T-helper 2 cell (primary cell): Measurements from ENCODE around the gene KIF5A.
A peak's percentile ranks its signal among the peaks of the same experiment; 100 is the strongest.
"Not testable (repeated sequence)": the region's sequence is repeated elsewhere in the genome, so short reads cannot be mapped to it uniquely, and the experiment has no call there.

Experiments
- DNase-seq, 5 experiments: peaks; one replicate each; pipeline versions ENCODE4 v3.0.0 to v3.0.0-alpha.2; 2012 to 2022
- total RNA-seq, 2 donors: gene quantifications; one replicate each; lab custom pipeline; 2026; lab: John Stamatoyannopoulos, UW

Gene KIF5A
- 1.7 to 4.1 reads per million in 2 donors for total RNA-seq

DNA sequence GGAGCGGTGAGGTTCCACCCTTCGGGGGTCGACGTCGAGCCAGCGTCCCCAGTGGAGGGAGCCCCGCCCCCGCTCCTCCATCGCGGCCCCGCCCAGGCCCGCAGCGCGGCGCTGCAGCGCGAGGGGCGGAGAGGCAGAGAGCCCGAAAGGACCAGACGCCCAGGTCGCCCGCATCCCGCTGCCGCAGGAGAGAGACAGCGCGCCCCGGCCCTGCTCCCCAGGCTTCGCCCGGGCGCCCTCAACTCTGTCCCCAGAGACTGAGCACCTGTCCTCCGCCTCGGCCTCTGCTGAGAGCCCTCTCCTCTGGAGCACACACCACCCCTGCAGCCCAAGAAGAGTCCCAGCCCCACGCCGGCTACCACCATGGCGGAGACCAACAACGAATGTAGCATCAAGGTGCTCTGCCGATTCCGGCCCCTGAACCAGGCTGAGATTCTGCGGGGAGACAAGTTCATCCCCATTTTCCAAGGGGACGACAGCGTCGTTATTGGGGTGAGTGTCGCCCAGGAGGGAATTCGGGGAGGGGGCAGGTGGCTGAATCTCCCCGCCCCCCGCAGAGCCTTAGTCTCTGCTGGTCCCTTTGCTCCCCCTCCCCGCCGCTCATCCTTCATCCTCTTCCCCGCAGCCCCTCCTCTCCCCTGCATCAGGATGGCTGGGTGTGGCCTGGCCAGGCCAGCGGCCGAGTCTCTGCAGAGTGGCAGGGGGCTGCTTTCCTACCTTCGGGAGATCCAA, at the start of gene KIF5A:
TSS of gene KIF5A (plus strand) at position 136 of the 732 bp plus-strand sequence. CDS start at position 364, 228 bp downstream.
- peak; percentile 28 to 68 (median 39) for DNase-seq

DNA sequence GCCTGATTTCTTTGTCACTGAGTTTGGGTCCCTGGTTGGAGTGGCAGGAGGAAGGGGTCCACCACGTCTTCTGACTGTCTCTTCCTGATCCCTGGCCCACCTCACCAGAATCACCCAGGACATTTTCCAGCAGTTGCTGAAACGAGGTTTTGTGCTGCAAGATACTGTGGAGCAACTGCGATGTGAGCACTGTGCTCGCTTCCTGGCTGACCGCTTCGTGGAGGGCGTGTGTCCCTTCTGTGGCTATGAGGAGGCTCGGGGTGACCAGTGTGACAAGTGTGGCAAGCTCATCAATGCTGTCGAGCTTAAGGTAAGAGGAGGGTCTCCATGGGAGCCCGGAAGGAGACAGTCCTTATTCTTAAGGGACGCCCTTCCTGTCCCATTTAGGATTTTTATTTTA, 49.6 kb upstream of the KIF5A start:
- DNase-seq: no peak

DNA sequence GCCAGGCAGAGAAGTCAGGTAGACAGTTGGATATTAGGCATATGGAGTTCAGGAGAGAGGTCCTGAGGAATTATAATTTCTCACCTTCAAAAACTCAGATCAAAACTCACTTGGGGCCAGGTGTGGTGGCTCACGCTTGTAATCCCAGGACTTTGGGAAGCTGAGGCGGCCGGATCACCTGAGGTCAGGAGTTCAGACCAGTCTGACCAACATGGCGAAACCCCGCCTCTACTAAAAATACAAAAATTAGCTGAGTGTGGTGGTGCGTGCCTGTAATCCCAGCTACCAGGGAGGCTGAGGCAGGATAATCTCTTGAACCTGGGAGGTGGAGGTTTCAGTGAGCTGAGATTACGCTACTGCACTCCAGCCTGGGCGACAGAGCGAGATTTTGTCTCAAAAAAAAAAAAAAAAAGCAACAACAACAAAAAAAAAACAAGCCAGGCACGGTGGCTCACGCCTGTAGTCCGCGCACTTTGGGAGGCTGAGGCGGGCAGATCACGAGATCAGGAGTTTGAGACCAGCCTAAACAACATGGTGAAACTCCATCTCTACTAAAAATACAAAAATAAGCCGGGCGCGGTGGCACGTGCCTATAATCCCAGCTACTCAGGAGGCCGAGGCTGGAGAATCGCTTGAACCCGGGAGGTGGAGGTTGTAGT, 47.4 kb upstream of the KIF5A start:
- not testable (repeated sequence) for DNase-seq

DNA sequence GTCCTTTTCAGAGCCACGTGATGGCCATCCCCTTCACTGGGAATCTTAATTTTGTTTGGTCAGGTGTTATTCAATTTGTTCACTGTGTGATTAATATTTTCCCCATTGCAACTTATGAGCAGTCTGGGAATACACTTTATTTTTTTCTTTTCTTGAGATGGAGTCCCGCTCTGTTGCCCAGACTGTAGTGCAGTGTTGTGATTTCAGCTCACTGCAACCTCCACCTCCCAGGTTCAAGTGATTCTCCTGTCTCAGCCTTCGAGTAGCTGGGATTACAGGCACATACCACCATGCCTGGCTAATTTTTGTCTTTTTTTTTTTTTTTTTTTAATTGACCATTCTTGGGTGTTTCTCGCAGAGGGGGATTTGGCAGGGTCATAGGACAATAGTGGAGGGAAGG, 43.3 kb upstream of the KIF5A start:
- not testable (repeated sequence) for DNase-seq

DNA sequence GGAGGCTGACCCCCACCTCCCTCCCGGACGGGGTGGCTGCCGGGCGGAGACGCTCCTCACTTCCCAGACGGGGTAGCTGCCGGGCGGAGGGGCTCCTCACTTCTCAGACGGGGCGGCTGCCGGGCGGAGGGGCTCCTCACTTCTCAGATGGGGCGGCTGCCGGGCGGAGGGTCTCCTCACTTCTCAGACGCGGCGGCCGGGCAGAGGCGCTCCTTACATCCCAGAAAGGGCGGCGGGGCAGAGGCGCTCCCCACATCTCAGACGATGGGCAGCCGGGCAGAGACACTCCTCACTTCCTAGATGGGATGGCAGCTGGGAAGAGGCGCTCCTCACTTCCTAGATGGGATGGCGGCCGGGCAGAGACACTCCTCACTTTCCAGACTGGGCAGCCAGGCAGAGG, 42.0 kb upstream of the KIF5A start:
- DNase-seq: not testable (repeated sequence)

DNA sequence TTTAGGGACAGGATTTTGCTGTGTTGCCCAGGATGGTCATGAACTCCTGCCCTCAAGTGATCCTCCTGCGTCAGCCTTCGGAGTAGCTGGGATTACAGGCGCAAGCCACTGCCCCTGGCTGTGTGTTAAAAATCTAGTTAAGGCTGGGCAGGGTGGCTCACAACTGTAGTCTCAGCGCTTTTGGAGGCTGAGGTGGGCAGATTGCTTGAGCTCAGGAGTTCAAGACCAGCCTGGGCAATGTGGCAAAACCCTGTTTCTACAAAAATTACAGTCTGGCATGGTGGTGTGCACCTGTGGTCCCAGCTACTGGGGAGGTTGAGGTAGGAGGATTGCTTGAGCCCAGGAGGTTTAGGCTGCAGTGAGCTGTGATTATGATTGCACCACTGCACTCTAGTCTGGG, 38.7 kb upstream of the KIF5A start:
- no peak for DNase-seq

DNA sequence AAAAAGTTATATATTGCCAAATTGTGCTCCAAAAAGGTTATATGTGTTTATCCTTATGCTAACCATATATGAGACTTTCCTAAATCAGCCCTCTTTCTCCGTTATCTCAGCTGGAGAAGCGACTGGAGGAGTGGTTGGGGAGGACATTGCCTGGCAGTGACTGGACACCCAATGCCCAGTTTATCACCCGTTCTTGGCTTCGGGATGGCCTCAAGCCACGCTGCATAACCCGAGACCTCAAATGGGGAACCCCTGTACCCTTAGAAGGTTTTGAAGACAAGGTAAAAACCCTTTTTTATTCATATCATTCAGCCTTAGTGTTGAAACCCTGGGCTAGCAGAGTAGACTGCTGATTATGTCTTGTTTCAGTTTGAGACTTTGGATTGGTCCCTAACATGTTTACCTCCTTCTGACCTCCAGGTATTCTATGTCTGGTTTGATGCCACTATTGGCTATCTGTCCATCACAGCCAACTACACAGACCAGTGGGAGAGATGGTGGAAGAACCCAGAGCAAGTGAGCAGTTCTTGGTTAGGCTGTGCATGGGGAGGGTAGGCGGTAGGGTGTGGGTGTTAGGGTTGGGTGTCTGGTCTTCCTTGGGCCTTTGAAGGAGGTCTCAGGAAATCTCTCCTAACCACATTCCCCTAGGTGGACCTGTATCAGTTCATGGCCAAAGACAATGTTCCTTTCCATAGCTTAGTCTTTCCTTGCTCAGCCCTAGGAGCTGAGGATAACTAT, 38.1 kb upstream of the KIF5A start:
- no peak for DNase-seq

DNA sequence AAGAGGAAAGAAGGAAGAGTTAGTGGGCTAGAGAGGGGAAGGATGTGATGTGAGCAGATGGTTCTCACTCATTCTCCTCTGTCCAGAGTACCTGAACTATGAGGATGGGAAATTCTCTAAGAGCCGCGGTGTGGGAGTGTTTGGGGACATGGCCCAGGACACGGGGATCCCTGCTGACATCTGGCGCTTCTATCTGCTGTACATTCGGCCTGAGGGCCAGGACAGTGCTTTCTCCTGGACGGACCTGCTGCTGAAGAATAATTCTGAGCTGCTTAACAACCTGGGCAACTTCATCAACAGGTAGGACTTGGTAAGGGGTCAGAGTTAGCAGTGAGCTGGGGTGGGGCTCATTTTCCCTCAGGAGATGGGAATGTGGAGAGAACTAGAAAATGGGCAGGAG, 37.2 kb upstream of the KIF5A start:
- no peak for DNase-seq

DNA sequence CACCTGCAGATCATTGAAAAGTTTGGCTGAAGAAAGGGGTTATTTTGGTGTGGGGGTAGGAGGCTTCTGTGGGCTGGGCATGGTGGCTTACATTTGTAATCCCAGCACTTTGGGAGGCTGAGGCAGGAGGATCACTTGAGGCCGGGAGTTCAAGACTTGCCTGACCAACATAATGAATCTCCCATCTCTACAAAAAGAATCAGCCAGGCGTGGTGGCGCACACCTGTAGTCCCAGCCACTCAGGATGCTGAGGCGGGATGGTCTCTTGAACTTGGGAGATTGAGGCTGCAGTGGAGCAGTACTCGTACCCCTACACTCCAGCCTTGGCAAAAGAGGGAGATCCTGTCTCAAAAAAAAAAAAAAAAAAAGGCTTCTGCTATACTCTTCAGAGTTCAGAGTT, 36.6 kb upstream of the KIF5A start:
- DNase-seq: no peak

DNA sequence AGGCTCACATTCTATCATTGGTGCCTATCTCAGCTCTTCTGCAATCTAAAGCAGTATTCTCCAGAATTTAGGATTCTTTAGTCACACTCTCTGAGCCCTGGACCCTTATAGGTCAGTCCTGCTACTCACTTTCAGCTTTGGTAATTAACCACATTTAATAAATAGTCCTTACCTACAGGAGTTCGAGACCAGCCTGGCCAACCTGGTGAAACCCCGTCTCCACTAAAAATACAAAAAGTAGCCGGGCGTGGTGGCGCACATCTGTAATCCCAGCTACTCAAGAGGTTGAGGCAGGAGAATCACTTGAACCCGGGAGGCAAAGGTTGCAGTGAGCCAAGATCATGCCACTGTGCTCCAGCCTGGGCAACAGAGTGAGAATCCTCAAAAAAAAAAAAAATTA, 36.2 kb upstream of the KIF5A start:
- DNase-seq: not testable (repeated sequence)

DNA sequence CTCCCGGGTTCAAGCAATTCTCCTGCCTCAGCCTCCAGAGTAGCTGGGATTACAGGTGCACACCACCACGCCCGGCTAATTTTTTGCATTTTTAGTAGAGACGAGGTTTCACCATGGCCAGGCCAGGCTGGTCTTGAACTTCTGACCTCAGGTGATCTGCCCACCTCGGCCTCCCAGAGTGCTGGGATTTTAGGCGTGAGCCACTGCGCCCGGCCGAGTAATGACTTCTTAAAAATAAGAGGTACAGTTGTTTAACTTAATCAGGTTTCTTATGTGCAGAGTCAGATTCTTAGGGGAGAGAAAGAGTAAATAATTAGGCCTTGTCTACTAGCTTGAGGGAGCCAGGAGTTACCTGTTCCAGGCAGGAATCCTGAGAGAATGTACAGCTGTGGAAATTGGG, 35.6 kb upstream of the KIF5A start:
- DNase-seq: not testable (repeated sequence)

DNA sequence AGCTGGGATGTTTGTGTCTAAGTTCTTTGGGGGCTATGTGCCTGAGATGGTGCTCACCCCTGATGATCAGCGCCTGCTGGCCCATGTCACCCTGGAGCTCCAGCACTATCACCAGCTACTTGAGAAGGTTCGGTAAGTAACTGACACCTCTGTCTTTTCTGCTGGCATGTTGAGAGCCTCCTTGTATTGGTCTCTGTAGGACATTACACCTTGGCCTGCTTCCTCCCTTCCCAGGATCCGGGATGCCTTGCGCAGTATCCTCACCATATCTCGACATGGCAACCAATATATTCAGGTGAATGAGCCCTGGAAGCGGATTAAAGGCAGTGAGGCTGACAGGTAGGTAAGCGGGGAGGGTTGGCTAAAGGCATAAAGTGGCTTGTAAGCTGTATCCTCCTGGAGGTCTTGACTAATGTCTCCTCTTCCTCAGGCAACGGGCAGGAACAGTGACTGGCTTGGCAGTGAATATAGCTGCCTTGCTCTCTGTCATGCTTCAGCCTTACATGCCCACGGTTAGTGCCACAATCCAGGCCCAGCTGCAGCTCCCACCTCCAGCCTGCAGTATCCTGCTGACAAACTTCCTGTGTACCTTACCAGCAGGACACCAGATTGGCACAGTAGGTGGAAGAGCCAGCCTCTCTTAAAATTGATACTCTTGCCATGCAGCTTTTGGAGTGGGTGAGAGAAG, 35.0 kb upstream of the KIF5A start:
- no peak for DNase-seq

DNA sequence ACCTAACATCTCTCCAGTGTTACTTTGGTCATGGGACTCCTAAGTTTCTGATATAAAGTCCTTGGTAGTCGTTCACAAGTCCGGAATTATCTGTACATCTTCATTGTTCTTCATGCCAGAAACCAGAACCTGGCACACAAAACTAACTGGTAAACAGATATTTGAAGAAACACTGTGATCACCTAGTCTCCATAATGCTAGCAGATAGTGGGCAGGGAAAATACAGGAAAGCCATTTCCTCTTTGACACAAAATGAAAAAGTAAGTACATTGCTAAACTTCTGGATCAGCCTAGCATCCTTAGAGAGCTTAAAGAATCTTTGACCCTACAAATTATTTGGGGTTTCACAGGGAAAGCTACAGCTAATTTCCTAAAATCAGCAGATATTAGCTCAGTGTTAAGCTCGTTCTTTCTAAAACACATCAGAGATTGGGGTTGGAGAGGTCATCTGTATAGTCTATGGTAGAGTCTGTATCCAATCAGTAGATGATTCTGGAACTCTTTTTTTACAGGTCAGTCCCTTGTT, 34.4 kb upstream of the KIF5A start:
- DNase-seq: no peak

DNA sequence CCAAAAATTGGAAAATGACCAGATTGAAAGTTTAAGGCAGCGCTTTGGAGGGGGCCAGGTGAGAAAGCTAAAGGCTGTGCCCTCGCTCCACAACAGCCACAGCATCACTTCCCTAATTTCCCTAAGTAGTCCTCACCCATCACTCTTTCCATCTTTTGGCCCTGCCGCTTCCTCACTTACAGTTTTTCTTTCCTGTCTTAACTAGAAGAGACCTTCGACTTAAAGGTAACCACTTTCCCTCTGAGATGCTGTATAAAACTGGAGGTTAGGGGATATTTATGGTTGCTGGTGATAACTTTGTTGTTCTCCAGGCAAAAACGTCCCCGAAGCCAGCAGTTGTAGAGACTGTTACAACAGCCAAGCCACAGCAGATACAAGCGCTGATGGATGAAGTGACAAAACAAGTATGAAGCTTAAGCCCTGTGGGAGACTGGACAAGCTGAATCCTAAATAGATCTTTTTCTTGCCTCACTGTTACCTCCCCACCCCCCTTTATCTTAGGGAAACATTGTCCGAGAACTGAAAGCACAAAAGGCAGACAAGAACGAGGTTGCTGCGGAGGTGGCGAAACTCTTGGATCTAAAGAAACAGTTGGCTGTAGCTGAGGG, 33.8 kb upstream of the KIF5A start:
- no peak for DNase-seq

DNA sequence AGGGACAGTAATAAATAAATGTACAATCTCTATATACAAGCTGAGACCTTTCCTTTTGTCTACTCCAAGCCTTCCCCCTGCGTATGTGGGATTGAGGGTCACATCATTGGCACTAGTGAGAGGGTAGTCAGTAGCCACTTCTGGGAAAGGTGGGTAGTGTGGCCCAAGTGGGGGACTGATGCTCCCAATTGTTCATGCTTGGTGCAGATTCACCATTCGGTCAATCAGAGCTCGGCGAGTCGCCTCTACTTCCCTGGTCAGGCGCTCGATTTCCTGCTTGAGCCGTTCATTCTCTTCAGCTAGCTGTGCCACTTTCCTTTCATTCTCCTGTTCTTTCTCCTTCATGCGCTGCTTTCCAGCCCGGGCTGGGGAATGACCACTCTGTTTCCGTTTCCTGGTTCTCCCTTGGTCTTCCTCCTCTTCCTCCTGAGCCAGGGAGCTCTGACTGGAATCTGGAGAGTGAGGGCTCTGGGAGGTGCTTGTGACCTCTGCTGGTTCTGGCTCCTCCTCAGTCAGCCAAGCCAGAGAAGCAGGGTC, 33.2 kb upstream of the KIF5A start:
- DNase-seq: no peak

DNA sequence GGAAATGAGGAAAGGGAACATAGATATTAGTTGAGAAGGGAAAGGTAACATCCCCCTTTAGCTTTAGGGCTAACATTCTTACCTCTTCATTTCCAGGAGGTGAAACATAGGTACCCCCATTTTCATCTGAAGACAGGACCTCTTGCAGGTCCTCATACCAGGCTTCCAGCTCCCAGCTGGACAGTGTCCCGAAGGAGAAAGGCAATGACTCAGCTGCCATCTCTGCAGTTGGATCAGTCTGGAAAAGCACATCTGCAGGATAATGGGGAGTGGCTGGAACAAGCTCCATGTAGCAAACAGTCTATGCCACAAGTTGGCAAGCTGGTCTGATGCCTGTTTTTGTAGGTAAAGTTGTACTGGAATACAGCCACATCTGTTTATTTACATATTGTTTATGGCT, 32.7 kb upstream of the KIF5A start:
- DNase-seq: no peak

DNA sequence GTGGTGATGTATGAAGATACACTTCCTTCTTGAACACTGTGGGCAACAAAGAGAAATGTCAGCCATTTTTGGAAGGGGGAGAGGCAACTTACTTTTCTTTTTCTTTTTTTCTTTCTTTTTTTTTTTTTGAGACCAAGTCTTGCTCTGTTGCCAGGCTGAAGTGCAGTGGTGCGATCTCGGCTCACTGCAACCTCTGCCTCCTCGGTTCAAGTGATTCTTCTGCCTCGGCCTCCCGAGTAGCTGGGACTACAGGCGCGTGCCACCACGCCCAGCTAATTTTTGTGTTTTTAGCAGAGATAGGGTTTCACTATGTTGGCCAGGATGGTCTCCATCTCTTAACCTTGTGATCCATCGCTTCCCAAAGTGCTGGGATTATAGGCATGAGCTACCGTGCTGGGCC, 32.1 kb upstream of the KIF5A start:
- not testable (repeated sequence) for DNase-seq

DNA sequence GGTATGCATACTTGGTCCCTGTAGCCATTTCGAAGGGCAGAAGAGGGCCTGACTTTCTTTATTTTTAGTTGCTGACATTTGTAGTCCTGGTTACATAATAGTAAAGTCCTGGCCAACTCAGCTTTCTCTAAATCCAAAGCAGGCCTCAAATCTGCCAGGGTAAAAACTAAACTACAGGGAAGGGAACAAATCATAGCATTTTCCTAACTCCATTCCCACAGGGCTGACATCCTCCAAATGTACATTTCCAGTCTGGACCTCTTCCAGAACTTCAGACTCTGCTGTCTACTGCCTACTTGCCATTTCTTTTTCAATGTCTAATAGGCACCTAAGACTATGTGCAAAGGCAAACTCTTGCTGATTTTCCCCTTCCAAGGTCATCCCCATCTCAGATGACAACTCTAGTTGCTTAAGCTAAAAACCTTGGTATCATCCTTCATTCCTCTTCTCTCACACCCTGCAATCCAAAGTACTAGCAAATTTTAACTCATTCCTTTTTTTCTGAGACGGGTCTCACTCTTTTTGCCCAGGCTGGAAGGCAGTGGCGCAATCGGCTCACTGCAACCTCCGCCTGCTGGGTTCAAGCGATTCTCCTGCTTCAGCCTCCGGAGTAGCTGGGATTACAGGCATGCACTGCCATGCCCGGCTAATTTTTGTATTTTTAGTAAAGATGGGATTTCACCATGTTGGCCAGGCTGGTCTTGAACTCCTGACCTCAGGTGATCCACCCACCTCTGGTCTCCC, 31.5 kb upstream of the KIF5A start:
- no peak for DNase-seq

DNA sequence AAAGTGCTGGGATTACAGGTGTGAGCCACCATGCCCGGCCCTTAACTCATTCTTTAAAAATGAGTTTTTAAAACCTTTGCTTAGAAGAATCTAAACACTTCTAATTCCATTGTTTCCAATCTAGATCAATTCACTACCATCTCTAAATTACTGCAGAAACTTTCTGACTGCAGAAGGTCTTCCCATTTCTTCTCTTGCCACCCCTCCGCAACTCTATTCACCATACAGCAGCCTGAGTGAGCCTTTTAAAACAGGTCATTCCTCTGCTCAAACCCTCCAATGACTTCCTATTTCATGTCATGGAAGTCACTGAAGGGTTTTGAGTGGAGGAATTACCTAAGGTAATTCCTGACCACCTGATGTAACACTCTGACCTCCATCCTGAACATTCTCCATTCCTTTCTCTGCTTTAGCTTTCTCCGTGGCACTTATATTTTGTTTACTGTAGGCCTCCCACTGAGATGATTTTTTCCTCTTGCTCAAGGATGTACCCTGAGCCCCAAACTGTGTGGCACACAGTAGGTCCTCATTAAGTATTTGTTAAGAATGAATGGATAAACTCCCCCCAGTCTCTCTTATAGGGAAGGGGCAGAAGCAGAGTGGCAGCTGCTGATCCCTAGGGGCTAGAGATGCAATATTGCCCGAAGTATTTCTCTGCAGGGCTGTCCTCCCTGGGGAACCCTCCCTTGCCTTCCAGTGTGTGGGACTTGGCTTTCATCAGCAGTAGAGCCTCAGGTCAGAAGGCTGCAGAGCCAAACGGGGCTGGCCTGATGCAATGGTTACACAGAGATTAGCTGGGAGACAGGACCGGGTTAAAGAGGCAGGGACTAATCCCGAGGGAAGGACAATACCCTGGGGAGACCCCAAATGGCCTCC, 30.7 kb upstream of the KIF5A start:
- no peak for DNase-seq

DNA sequence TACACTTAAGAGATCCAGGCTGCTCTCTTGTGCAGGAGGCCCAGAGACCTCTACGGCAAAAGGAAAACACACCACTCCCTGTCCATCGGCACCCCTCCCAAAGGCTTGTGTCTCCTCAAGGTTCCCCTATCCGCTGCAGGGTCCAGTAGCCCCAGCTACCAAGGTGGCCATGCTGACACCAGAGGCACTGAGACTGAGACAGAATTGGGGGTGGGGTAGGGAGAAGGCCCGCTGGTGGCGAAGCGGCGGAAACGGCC, 30.1 kb upstream of the KIF5A start:
- peak in 1 of 5 experiments; percentile 16 for DNase-seq
